ENCODE measurements around the gene NDUFB6. TPM values are rescaled to one million over a fixed set of nuclear protein-coding genes. Genes with fewer than 3 reads are reported as not detected.

NDUFB6 gene
- total and polyA plus RNA-seq, 4 donors, result 22.3 to 118 (median 32.5) TPM

DNA sequence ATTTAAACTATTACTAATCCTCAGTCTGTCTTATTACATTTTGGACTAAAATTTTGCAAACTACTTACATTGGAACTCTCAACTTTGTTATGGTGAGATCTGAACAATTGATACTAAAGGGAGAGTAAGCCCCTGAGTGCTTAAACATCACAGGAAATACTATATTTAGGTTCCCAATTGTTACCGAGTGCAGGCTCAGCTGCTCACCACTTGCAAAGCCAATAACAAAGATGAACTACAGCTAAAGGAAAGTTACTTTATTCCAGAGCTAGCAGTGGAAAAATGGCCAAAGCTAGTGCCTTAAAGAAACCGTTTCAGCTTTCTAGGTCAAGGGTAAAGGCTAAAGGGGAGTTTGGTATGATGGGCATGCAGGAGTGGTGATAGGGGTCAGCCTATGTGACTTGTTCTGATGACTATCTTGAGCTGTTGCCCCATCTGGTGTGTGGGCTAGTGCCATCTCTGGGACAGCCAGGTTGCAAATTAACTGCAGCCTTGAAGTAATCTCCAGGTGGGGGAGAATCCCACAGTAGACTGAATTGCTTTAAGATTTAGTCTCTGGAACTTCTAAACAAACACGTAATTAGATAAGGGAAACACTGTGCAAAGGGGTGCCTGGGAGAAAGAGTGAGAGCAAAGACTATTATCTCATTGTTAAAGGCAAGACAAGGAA is 7.8 kb upstream of the NDUFB6 start:
- Histone ChIP-seq H3K36me3 (ENCODE audit: control insufficient read depth in 4 of 4, insufficient read depth in 3 of 4, low read depth in 1 of 4, low read length in 3 of 4) (no peaks in the 10 kb centered on the region), H3K27ac (ENCODE audit: low read depth in 1 of 2, low read length in 2 of 2) (no peak overlapping the region), H3K9me3 (ENCODE audit: control insufficient read depth in 4 of 4, low read length in 3 of 4) (no peaks in the 10 kb centered on the region), H3K4me1 (ENCODE audit: control insufficient read depth in 4 of 4, insufficient read depth in 4 of 4, low read length in 3 of 4) (peaks cover 0 to 8% (median 3%) of the 10 kb centered on the region in 4 donors), H3K4me3 (ENCODE audit: low read depth in 1 of 3, low read length in 3 of 3) (no peak overlapping the region), H3K9ac (ENCODE audit: low read depth in 1 of 2, low read length in 2 of 2) (no peak overlapping the region), H3K27me3 (ENCODE audit: control insufficient read depth in 4 of 4, insufficient read depth in 4 of 4, low read length in 3 of 4) (no peaks in the 10 kb centered on the region)
- WGBS, result 19% methylated on average over 3 of the region's 3 CpGs
- no peak for DNase-seq (ENCODE audit: low spot score)
- TF ChIP-seq REST (IDR thresholded peaks at IDR 0.05) (no peak), RXRA (IDR thresholded peaks at IDR 0.05) (no peak), SP1 (IDR thresholded peaks at IDR 0.05) (no peak), EGR1 (IDR thresholded peaks at IDR 0.05; ENCODE audit: low read depth in 2 of 2) (no peak)

DNA sequence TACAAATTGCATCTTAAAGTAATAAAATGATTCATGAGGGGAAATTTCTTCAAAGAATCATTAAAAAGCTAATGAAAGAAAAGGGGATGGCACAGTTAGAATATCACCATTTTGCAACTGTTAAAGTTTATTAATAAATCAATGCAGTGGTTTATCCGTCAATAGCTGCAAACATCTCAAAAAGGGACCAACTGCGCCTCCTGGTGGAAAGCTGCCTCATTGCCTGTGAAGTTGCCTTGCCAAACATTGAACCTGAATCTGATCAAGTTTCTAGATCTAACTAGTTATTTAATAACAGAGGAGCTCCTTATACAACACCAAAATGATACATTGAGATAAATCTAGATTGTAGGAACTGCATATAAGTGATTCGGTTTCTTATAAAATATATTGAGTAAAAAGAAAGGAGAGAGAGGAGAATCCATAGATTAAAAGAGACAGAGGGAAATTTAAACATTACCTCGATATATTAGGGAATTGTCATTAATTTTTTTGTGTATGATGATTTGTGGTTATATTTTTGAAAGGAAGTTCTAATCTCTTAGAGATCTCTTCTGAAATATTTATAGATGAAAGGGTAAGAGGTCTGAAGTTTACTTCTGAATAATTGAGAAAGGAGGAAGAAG is 6.9 kb upstream of the NDUFB6 start:
- Histone ChIP-seq H3K9me3 (ENCODE audit: control insufficient read depth in 4 of 4, low read length in 3 of 4) (no peaks in the 10 kb centered on the region), H3K9ac (ENCODE audit: low read depth in 1 of 2, low read length in 2 of 2) (no peak overlapping the region), H3K27ac (ENCODE audit: low read depth in 1 of 2, low read length in 2 of 2) (no peak overlapping the region), H3K4me3 (ENCODE audit: low read depth in 1 of 3, low read length in 3 of 3) (no peak overlapping the region), H3K27me3 (ENCODE audit: control insufficient read depth in 4 of 4, insufficient read depth in 4 of 4, low read length in 3 of 4) (no peaks in the 10 kb centered on the region), H3K4me1 (ENCODE audit: control insufficient read depth in 4 of 4, insufficient read depth in 4 of 4, low read length in 3 of 4) (peaks cover 0 to 8% (median 3%) of the 10 kb centered on the region in 4 donors), H3K36me3 (ENCODE audit: control insufficient read depth in 4 of 4, insufficient read depth in 3 of 4, low read depth in 1 of 4, low read length in 3 of 4) (no peaks in the 10 kb centered on the region)
- WGBS, result 19% methylated on average over 4 of the region's 4 CpGs
- DNase-seq (ENCODE audit: low spot score), result peak; percentile 83
- TF ChIP-seq HNF4A (conservative IDR thresholded peaks at IDR 0.05), result no peak
- TF ChIP-seq RAD21 (IDR thresholded peaks at IDR 0.05), result peak; percentile 90 to 93
- TF ChIP-seq, protein P1, sequence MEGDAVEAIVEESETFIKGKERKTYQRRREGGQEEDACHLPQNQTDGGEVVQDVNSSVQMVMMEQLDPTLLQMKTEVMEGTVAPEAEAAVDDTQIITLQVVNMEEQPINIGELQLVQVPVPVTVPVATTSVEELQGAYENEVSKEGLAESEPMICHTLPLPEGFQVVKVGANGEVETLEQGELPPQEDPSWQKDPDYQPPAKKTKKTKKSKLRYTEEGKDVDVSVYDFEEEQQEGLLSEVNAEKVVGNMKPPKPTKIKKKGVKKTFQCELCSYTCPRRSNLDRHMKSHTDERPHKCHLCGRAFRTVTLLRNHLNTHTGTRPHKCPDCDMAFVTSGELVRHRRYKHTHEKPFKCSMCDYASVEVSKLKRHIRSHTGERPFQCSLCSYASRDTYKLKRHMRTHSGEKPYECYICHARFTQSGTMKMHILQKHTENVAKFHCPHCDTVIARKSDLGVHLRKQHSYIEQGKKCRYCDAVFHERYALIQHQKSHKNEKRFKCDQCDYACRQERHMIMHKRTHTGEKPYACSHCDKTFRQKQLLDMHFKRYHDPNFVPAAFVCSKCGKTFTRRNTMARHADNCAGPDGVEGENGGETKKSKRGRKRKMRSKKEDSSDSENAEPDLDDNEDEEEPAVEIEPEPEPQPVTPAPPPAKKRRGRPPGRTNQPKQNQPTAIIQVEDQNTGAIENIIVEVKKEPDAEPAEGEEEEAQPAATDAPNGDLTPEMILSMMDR (IDR thresholded peaks at IDR 0.05; ENCODE audit: low read depth, low read length, missing input control), result peak; percentile 95

- TF ChIP-seq HNF4G (IDR thresholded peaks at IDR 0.05) (no peak), JUND (IDR thresholded peaks at IDR 0.05) (no peak), TAF1 (conservative IDR thresholded peaks at IDR 0.05) (no peak), ZBTB33 (IDR thresholded peaks at IDR 0.05) (no peak), FOXA2 (IDR thresholded peaks at IDR 0.05) (no peak), EGR1 (IDR thresholded peaks at IDR 0.05; ENCODE audit: low read depth in 2 of 2) (no peak), NR2F2 (IDR thresholded peaks at IDR 0.05) (no peak), YY1 (IDR thresholded peaks at IDR 0.05) (no peak), RAD21 (IDR thresholded peaks at IDR 0.05) (no peak)
- TF ChIP-seq, protein P1 (IDR thresholded peaks at IDR 0.05; ENCODE audit: low read depth, low read length, missing input control), result no peak
- TF ChIP-seq, protein P2, sequence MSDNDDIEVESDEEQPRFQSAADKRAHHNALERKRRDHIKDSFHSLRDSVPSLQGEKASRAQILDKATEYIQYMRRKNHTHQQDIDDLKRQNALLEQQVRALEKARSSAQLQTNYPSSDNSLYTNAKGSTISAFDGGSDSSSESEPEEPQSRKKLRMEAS (IDR thresholded peaks at IDR 0.05), result no peak
- TF ChIP-seq, protein P3, sequence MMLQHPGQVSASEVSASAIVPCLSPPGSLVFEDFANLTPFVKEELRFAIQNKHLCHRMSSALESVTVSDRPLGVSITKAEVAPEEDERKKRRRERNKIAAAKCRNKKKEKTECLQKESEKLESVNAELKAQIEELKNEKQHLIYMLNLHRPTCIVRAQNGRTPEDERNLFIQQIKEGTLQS (IDR thresholded peaks at IDR 0.05), result no peak
- Histone ChIP-seq H3K9ac (ENCODE audit: low read depth in 1 of 2, low read length in 2 of 2) (no peak overlapping the region), H3K27me3 (ENCODE audit: control insufficient read depth in 4 of 4, insufficient read depth in 4 of 4, low read length in 3 of 4) (no peaks in the 10 kb centered on the region), H3K4me1 (ENCODE audit: control insufficient read depth in 4 of 4, insufficient read depth in 4 of 4, low read length in 3 of 4) (peaks cover 0 to 8% (median 3%) of the 10 kb centered on the region in 4 donors), H3K27ac (ENCODE audit: low read depth in 1 of 2, low read length in 2 of 2) (no peak overlapping the region), H3K36me3 (ENCODE audit: control insufficient read depth in 4 of 4, insufficient read depth in 3 of 4, low read depth in 1 of 4, low read length in 3 of 4) (no peaks in the 10 kb centered on the region), H3K9me3 (ENCODE audit: control insufficient read depth in 4 of 4, low read length in 3 of 4) (no peaks in the 10 kb centered on the region), H3K4me3 (ENCODE audit: low read depth in 1 of 3, low read length in 3 of 3) (no peak overlapping the region)
- WGBS, result 47% methylated on average over 5 of the region's 5 CpGs
- DNase-seq (ENCODE audit: low spot score), result no peak
Measured at GRCh38 chr9:32578976-32579375, 6.0 kb upstream of the NDUFB6 start.
